GM12878 (cell line): ENCODE results near the gene ASGR2. TPM values are rescaled to one million over a fixed set of nuclear protein-coding genes. Genes with fewer than 3 reads are reported as not detected.

Experiments used
- ATAC-seq: fragments of 200-7000 bp; cut with Tn5 transposase; 3 replicates; pipeline ENCODE4 v1.9.1; 2020; ENCODE audit warnings: mild to moderate bottlenecking, moderate library complexity
- BruUV-seq: library from RNA; stranded (reverse); fragments of 400-500 nt; replicated peaks from 2 replicates; lab custom pipeline; 2021; lab: Mats Ljungman, UMichigan
- CTCF ChIA-PET: fragments of 300-600 bp; sonication (Branson Sonifier 250); formaldehyde crosslinking; extraction: SDS; loops from one replicate; lab custom pipeline; 2021; ENCODE audit warnings: inconsistent platforms; lab: Yijun Ruan, JAX
- POLR2A ChIA-PET: fragments of 350-600 bp; formaldehyde crosslinking; extraction: SDS; loops from one replicate; lab custom pipeline; 2021; ENCODE audit warnings: inconsistent platforms; lab: Charles Lee
- RAD21 ChIA-PET: fragments of 300-600 bp; sonication (Branson Sonifier 250); formaldehyde crosslinking; loops from one replicate; lab custom pipeline; 2023; ENCODE audit warnings: antibody characterized with exemption; ENCODE audit not compliant: unreplicated experiment; lab: Charles Lee
- SMC1A ChIA-PET: fragments of 300-600 bp; sonication (Branson Sonifier 250); formaldehyde crosslinking; loops from one replicate; lab custom pipeline; 2023; ENCODE audit not compliant: unreplicated experiment, uncharacterized antibody; lab: Charles Lee
- DNase-seq: peaks from one replicate; pipeline ENCODE4 v3.0.0-alpha.2; 2011; ENCODE audit warnings: low read depth, low spot score
- FAIRE-seq: peaks from 3 replicates; lab custom pipeline; 2011; peaks lifted over from hg19 to GRCh38; lab: Jason Lieb, UNC
- H2AFZ ChIP-seq: 2 replicates; pipeline ENCODE4 v1.6.0; 2011; ENCODE audit warnings: low read depth, low read length, control low read depth; ENCODE audit not compliant: control insufficient read depth
- H3K27ac ChIP-seq: 2 replicates; pipeline ENCODE4 v1.5.1; 2011; ENCODE audit warnings: control low read depth; ENCODE audit not compliant: control insufficient read depth, insufficient read depth
- H3K27me3 ChIP-seq, 2 experiments: replicated peaks in 1 of 2; 2 replicates each; pipeline versions ENCODE4 v1.6.0 to v1.6.1; 2011; ENCODE audit warnings: low read length in 1 of 2; ENCODE audit not compliant: control insufficient read depth in 2 of 2, insufficient read depth in 2 of 2
- H3K36me3 ChIP-seq, 2 experiments: 2 replicates each; pipeline ENCODE4 v1.5.1; 2011; ENCODE audit warnings: low read length in 1 of 2; ENCODE audit not compliant: control insufficient read depth in 2 of 2, insufficient read depth in 2 of 2
- H3K4me1 ChIP-seq: 2 replicates; pipeline ENCODE4 v1.6.1; 2011; ENCODE audit warnings: mild to moderate bottlenecking, low read length, moderate library complexity, mixed read lengths; ENCODE audit not compliant: control insufficient read depth, insufficient read depth
- H3K4me2 ChIP-seq: 2 replicates; pipeline ENCODE4 v1.6.0; 2011; ENCODE audit warnings: control low read depth; ENCODE audit not compliant: control insufficient read depth, insufficient read depth
- H3K4me3 ChIP-seq: fragments of 200-600 bp; sonication (generic); 2 replicates; pipeline ENCODE4 v1.5.1; 2016
- H3K79me2 ChIP-seq: 2 replicates; pipeline ENCODE4 v1.6.0; 2011; ENCODE audit warnings: low read length; ENCODE audit not compliant: control insufficient read depth, insufficient read depth
- H3K9ac ChIP-seq: 2 replicates; pipeline ENCODE4 v1.8.0; 2011; ENCODE audit warnings: low read length, control low read depth, mixed read lengths; ENCODE audit not compliant: control insufficient read depth, insufficient read depth
- H3K9me3 ChIP-seq: replicated peaks from 3 replicates; pipeline ENCODE4 v1.5.1; 2011; ENCODE audit warnings: mild to moderate bottlenecking, low read length; ENCODE audit not compliant: control insufficient read depth, insufficient read depth
- H4K20me1 ChIP-seq: 2 replicates; pipeline ENCODE4 v1.6.0; 2011; ENCODE audit not compliant: control insufficient read depth, insufficient read depth
- BHLHE40 ChIP-seq, 2 experiments: fragments of 450-650 bp in 1 of 2; IDR thresholded peaks; 2 replicates each; pipeline ENCODE4 v1.6.1; 2011 to 2017; ENCODE audit warnings: low read depth in 2 of 2, borderline replicate concordance in 1 of 2, improper control_type of control experiment in 1 of 2, low read length in 1 of 2, mild to moderate bottlenecking in 1 of 2
- EED ChIP-seq: sonication (generic); IDR thresholded peaks from 2 replicates; pipeline ENCODE4 v1.6.1; 2016; ENCODE audit warnings: antibody characterized with exemption, low read depth
- EGR1 ChIP-seq, 2 experiments: IDR thresholded peaks; 1 replicate in 1 of 2; 2 replicates in 1 of 2; pipeline ENCODE4 v1.6.1; 2011 to 2012; ENCODE audit warnings: low read depth in 2 of 2, low read length in 2 of 2, borderline replicate concordance in 1 of 2, mild to moderate bottlenecking in 1 of 2, moderate library complexity in 1 of 2
- JUND ChIP-seq: IDR thresholded peaks from 2 replicates; pipeline ENCODE4 v1.6.1; 2012; ENCODE audit warnings: low read depth, mild to moderate bottlenecking, low read length, improper control_type of control experiment, moderate library complexity
- MEF2A ChIP-seq: IDR thresholded peaks from 2 replicates; pipeline ENCODE4 v1.6.1; 2011; ENCODE audit warnings: low read depth, mild to moderate bottlenecking, low read length, moderate library complexity; ENCODE audit not compliant: insufficient read depth
- SIN3A ChIP-seq: IDR thresholded peaks from 2 replicates; pipeline ENCODE4 v1.6.1; 2012; ENCODE audit warnings: low read depth, low read length, improper control_type of control experiment
- TCF3 ChIP-seq: IDR thresholded peaks from 2 replicates; pipeline ENCODE4 v1.6.1; 2012; ENCODE audit warnings: low read depth, mild to moderate bottlenecking, low read length, borderline replicate concordance; ENCODE audit not compliant: insufficient read depth
- WGBS: methylation state at CpG from one replicate; pipeline ENCODE4 v1.1.6; 2016; ENCODE audit warnings: low lambda C conversion rate; ENCODE audit not compliant: insufficient replicate concordance, insufficient coverage; ENCODE audit errors: missing lambda C conversion rate; 5-methylcytosine and 5-hydroxymethylcytosine counted together
- in situ Hi-C: fragments of 300-500 bp; cut with MboI; formaldehyde crosslinking; loops from 9 replicates; pipeline ENCODE4 v1.14.3; 2018; ENCODE audit warnings: mixed read lengths
- intact Hi-C: fragments of 100-400 bp; cut with micrococcal nuclease; formaldehyde crosslinking; loops from one replicate; pipeline ENCODE4 v1.14.2; 2022; ENCODE audit not compliant: unreplicated experiment
- polyA plus RNA-seq, 11 experiments: library from polyadenylated mRNA; depleted of rRNA in 4 of 11; unstranded in 6 of 11; stranded (reverse) in 5 of 11; fragments of >200 nt; fragmentation: Nextera tagmentation in 4 of 11; fragmentation: Illumina TruSeq in 1 of 11; extraction: Ambion mirVana in 4 of 11; extraction: Trizol in 1 of 11; gene quantifications; 1 replicate in 1 of 11; 2 replicates in 10 of 11; pipeline versions ENCODE4 v1.2.1 to v1.2.3, GENCODE V29; 2011 to 2016; ENCODE audit warnings: inconsistent platforms in 2 of 11, missing spikeins in 2 of 11, low read depth in 1 of 11
- total RNA-seq, 4 experiments: library from RNA; depleted of rRNA in 3 of 4; stranded (reverse); fragments of >200 nt in 3 of 4; fragmentation: Illumina TruSeq in 1 of 4; extraction: Trizol in 1 of 4; gene quantifications; 2 replicates each; pipeline versions ENCODE4 v1.2.1 to v1.2.3, GENCODE V29; 2013 to 2021
- TF ChIP-seq, protein P1 (sequence below): IDR thresholded peaks from 2 replicates; pipeline ENCODE4 v1.6.1; 2011; ENCODE audit warnings: borderline replicate concordance, low read depth, mild to moderate bottlenecking, moderate library complexity, mixed read lengths, low read length; ENCODE audit not compliant: insufficient read depth; ENCODE audit errors: extremely low read length
- TF ChIP-seq, protein P2 (sequence below): fragments of 450-650 bp; IDR thresholded peaks from 2 replicates; pipeline ENCODE4 v1.6.1; 2016; ENCODE audit warnings: mild to moderate bottlenecking, moderate library complexity, borderline replicate concordance

The ASGR2 gene
- total and polyA plus RNA-seq, 10 of the 15 experiments (the other 5 are each of a cell fraction or from before 2014, with no cell fraction given) = not detected

DNA sequence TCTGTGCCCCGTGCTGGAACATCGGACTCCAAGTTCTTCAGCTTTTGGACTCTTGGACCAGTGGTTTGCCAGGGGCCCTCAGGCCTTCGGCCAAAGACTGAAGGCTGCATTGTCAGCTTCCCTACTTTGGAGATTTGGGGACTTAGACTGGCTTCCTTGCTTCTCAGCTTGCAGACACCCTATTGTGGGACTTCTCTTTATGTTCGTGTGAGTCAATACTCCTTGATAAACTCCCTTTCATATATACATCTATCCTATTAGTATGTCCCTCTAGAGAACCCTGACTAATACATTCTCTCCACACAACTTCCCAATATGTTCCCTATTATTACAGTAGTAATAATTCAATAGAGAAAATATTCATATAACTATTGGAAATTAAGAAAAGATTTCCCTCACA, 9.2 kb upstream of the ASGR2 start:
- DNase-seq = no peak
- Histone ChIP-seq H3K36me3 (no peaks in the 10 kb centered on the region), H3K9ac (no peak overlapping the region), H3K4me1 (peaks cover 15% of the 10 kb centered on the region), H4K20me1 (no peaks in the 10 kb centered on the region), H2AFZ (no peak overlapping the region), H3K79me2 (no peaks in the 10 kb centered on the region), H3K4me3 (no peak overlapping the region), H3K27ac (no peak overlapping the region), H3K27me3 (no peaks in the 10 kb centered on the region), H3K9me3 (no peaks in the 10 kb centered on the region), H3K4me2 (no peak overlapping the region)
- SMC1A ChIA-PET = interaction anchor here (1.1 to 4.9 kb wide), 2 partner anchors 9 to 78 kb away, joined by 4 to 25 read pairs; no protein-coding TSS in a partner anchor
- intact Hi-C loops = no loop called here
- in situ Hi-C loops = no loop called here
- 91% methylated on average over 4 of the region's 4 CpGs for WGBS
- FAIRE-seq = no peak
- POLR2A ChIA-PET = no interaction called here
- CTCF ChIA-PET = no interaction called here
- RAD21 ChIA-PET = interaction anchor here (2.2 kb wide), 1 partner anchor 9 kb away, joined by 10 read pairs; no protein-coding TSS in a partner anchor
- ATAC-seq = no peak
- TF ChIP-seq JUND = no peak
- TF ChIP-seq, protein P1, sequence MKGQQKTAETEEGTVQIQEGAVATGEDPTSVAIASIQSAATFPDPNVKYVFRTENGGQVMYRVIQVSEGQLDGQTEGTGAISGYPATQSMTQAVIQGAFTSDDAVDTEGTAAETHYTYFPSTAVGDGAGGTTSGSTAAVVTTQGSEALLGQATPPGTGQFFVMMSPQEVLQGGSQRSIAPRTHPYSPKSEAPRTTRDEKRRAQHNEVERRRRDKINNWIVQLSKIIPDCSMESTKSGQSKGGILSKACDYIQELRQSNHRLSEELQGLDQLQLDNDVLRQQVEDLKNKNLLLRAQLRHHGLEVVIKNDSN = no peak
- TF ChIP-seq TCF3 = no peak
- TF ChIP-seq, protein P2, sequence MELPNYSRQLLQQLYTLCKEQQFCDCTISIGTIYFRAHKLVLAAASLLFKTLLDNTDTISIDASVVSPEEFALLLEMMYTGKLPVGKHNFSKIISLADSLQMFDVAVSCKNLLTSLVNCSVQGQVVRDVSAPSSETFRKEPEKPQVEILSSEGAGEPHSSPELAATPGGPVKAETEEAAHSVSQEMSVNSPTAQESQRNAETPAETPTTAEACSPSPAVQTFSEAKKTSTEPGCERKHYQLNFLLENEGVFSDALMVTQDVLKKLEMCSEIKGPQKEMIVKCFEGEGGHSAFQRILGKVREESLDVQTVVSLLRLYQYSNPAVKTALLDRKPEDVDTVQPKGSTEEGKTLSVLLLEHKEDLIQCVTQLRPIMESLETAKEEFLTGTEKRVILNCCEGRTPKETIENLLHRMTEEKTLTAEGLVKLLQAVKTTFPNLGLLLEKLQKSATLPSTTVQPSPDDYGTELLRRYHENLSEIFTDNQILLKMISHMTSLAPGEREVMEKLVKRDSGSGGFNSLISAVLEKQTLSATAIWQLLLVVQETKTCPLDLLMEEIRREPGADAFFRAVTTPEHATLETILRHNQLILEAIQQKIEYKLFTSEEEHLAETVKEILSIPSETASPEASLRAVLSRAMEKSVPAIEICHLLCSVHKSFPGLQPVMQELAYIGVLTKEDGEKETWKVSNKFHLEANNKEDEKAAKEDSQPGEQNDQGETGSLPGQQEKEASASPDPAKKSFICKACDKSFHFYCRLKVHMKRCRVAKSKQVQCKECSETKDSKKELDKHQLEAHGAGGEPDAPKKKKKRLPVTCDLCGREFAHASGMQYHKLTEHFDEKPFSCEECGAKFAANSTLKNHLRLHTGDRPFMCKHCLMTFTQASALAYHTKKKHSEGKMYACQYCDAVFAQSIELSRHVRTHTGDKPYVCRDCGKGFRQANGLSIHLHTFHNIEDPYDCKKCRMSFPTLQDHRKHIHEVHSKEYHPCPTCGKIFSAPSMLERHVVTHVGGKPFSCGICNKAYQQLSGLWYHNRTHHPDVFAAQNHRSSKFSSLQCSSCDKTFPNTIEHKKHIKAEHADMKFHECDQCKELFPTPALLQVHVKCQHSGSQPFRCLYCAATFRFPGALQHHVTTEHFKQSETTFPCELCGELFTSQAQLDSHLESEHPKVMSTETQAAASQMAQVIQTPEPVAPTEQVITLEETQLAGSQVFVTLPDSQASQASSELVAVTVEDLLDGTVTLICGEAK = no peak
- TF ChIP-seq SIN3A = no peak
- no peak for TF ChIP-seq EED
- TF ChIP-seq MEF2A = no peak
- TF ChIP-seq BHLHE40 (IDR thresholded peaks at IDR 0.05; ENCODE audit: borderline replicate concordance in 1 of 2, low read depth in 2 of 2, low read length in 1 of 2) = no peak
- TF ChIP-seq EGR1 (IDR thresholded peaks at IDR 0.05; ENCODE audit: borderline replicate concordance in 1 of 2, low read depth in 2 of 2, low read length in 2 of 2) = no peak
- no TSS peak for BruUV-seq
